K562 (cell line): ENCODE data around the gene PAIP2.

Experiments used
- POLR2AphosphoS5 ChIP-seq: IDR thresholded peaks from 2 replicates; pipeline ENCODE4 v1.6.1; 2011; ENCODE audit warnings: mild to moderate bottlenecking, low read depth, low read length, moderate library complexity; ENCODE audit not compliant: control insufficient read depth, insufficient read depth
- RBM34 ChIP-seq: fragments of 200-400 bp; formaldehyde crosslinking; IDR thresholded peaks from 2 replicates; pipeline ENCODE4 v1.6.1; 2018; ENCODE audit warnings: low read length, borderline replicate concordance; ENCODE audit not compliant: insufficient read depth
- ZNF23 ChIP-seq: fragments of 250-450 bp; sonication (Bioruptor Pico); IDR thresholded peaks from 2 replicates; pipeline ENCODE4 v1.4.0; 2020; ENCODE audit warnings: mild to moderate bottlenecking

DNA sequence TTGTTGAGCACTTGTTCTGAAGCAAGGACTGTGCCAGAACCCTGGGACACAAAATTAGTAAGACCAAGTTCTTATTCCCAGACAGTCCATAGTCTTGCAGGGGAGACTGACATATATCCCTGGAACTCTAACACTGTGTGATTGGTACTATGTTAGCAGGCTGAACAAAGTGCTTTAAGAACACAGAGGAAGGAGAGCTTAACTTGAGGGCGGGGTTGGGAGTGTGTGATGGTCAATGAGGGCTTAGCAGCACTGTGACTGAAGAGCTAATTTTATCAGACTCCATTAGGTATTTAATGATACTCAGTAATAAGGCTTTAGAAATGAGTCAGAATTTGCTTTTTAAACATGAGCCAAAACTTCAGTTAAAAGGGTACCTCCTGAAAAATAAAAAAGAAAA, 77.1 kb downstream of the PAIP2 start:
- TF ChIP-seq RBM34 (no peak), POLR2AphosphoS5 (no peak), ZNF23 (CRISPR knock-in tag) (no peak)
